Activated CD8-positive, alpha-beta memory T cell treated with anti-CD3 and anti-CD28 coated beads for 4 hours (primary cell): Measurements from ENCODE around the gene SS18.

Experiments used
- DNase-seq, 2 donors: peaks; one replicate each; pipeline ENCODE4 v3.0.0-alpha.2; 2020; ENCODE audit warnings: low read depth in 2 of 2

Gene SS18

GRCh38 chr18:26002375-26002910, 88.0 kb downstream of the SS18 start:
- DNase-seq: no peak

- no peak for DNase-seq
Observed at GRCh38 chr18:25998461-25998860, 92.0 kb downstream of the SS18 start.

GRCh38 chr18:25992566-25992965, 97.8 kb downstream of the SS18 start:
- DNase-seq: no peak

GRCh38 chr18:25990473-25990872, 99.9 kb downstream of the SS18 start:
- DNase-seq: no peak

GRCh38 chr18:25985707-25986394, 104.6 kb downstream of the SS18 start:
- no peak for DNase-seq

- DNase-seq: no peak
Observed at GRCh38 chr18:25983730-25984129, 106.7 kb downstream of the SS18 start.

GRCh38 chr18:25982961-25983360, 107.5 kb downstream of the SS18 start:
- no peak for DNase-seq

- no peak for DNase-seq
Observed at GRCh38 chr18:25982153-25982552, 108.3 kb downstream of the SS18 start.

GRCh38 chr18:25979369-25980040, 110.9 kb downstream of the SS18 start:
- DNase-seq: no peak

- no peak for DNase-seq
Observed at GRCh38 chr18:25976554-25976953, 113.9 kb downstream of the SS18 start.

GRCh38 chr18:25974630-25975077, 115.8 kb downstream of the SS18 start:
- DNase-seq: no peak
